Stomach smooth muscle (tissue), 2 donors: Measurements from ENCODE around the gene BRI3BP.

Source experiments
- H3K27ac ChIP-seq: one replicate; pipeline ENCODE4 v1.7.0; 2013; ENCODE audit warnings: mild to moderate bottlenecking, low read length, inconsistent platforms
- H3K27me3 ChIP-seq, 2 donors: one replicate each; pipeline ENCODE4 v1.7.0; 2013; ENCODE audit warnings: low read length in 2 of 2; ENCODE audit not compliant: insufficient read depth in 2 of 2, control insufficient read depth in 1 of 2
- H3K36me3 ChIP-seq, 2 donors: one replicate each; pipeline ENCODE4 v1.7.0; 2013; ENCODE audit warnings: low read length in 2 of 2; ENCODE audit not compliant: control insufficient read depth in 2 of 2, insufficient read depth in 2 of 2
- H3K4me1 ChIP-seq: one replicate; pipeline ENCODE4 v1.7.0; 2013; ENCODE audit warnings: low read length; ENCODE audit not compliant: control insufficient read depth, insufficient read depth
- H3K4me3 ChIP-seq, 2 donors: one replicate each; pipeline ENCODE4 v1.7.0; 2013; ENCODE audit warnings: low read length in 2 of 2
- H3K9ac ChIP-seq, 2 donors: one replicate each; pipeline ENCODE4 v1.7.0; 2013; ENCODE audit warnings: low read length in 2 of 2, mild to moderate bottlenecking in 1 of 2
- H3K9me3 ChIP-seq, 2 donors: one replicate each; pipeline ENCODE4 v1.7.0; 2013; ENCODE audit warnings: low read length in 2 of 2; ENCODE audit not compliant: control insufficient read depth in 2 of 2
- donor health status: healthy.
- donor health status: Pancreatic carcinoma.

BRI3BP gene

DNA sequence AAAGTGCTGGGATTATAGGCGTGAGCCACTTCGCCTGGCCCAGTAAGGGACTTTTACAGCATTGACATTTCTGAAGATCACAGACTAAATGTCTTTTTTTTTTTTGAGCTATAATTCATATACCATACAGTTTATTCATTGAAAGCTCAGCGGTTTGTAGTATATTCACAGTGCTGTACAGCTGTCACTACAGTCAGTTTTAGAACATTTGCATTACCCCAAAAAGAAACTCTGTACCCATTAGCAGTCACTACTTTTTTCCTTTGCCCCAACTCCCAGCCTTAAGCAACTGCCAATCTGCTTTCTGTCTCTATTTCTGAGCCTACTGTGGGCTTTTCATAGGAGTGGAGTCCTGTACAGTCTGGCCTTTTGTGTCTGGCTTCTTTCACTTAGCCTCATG lies 8.2 kb downstream of the BRI3BP start:
- Histone ChIP-seq H3K4me3 (no peak overlapping the region), H3K9me3 (no peaks in the 10 kb centered on the region), H3K27ac (no peak overlapping the region), H3K27me3 (no peaks in the 10 kb centered on the region), H3K9ac (no peak overlapping the region), H3K36me3 (no peaks in the 10 kb centered on the region), H3K4me1 (no peaks in the 10 kb centered on the region)

DNA sequence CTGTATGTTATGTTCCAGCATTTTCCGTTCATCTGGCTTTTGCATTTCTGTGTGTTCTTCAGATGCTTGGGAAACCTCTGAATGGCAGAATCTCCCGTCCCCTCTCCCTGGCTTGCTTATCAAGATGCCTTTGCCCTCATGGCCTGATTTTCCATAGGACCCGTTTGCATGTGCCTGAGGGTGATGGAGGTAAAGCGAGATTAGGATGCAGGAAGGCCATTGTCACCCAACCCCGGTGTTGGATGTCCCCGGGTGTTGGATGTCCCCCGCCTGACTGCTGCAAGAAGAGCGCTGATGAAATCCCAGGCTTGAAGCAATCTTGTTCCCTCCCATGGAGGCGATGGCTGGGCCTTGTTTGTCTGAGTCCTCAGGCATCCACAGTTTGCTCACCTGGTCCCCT lies 9.6 kb downstream of the BRI3BP start:
- no peaks in the 10 kb centered on the region for H3K9me3 ChIP-seq
- no peak overlapping the region for H3K27ac ChIP-seq
- no peak overlapping the region for H3K4me3 ChIP-seq
- no peaks in the 10 kb centered on the region for H3K27me3 ChIP-seq
- no peaks in the 10 kb centered on the region for H3K4me1 ChIP-seq
- no peaks in the 10 kb centered on the region for H3K36me3 ChIP-seq
- H3K9ac ChIP-seq = no peak overlapping the region

DNA sequence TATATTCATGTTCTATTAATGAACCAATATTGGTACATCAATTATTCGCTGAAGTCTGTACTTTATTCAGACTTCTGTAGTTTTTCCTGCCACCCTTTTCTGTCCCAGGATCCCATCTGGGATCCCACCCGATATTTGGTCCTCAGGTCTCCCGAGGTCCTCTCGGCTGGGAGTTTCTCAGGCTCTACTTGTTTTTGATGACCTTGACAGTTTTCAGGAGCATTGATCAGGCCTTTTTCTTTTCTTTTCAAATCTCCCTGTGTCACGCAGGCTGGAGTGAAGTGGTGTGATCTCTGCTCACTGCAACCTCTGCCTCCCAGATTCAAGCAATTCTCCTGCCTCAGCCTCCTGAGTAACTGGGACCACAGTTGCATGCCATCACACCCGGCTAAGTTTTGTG lies 11.2 kb downstream of the BRI3BP start:
- no peaks in the 10 kb centered on the region for H3K27me3 ChIP-seq
- H3K9ac ChIP-seq = no peak overlapping the region
- H3K4me1 ChIP-seq = no peaks in the 10 kb centered on the region
- H3K4me3 ChIP-seq = no peak overlapping the region
- no peaks in the 10 kb centered on the region for H3K9me3 ChIP-seq
- no peak overlapping the region for H3K27ac ChIP-seq
- no peaks in the 10 kb centered on the region for H3K36me3 ChIP-seq

DNA sequence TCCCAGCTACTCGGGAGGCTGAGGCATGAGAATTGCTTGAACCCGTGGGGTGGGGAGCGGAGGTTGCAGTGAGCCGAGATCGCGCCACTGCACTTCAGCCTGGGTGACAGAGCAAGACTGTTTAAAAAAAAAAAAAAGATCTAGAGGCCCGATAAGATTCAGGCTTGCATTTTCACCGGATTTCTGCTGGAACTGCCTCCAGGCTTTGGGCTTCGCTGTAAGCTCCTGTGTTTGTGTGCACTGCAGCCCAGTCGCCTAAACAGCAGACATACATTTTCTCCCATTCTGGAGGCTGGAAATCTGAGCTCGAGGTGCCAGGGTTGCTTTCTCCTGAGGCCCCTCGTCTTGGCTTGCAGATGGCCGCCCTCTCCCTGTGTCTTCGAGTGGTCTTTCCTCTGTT lies 12.2 kb downstream of the BRI3BP start:
- no peaks in the 10 kb centered on the region for H3K36me3 ChIP-seq
- no peak overlapping the region for H3K9ac ChIP-seq
- no peak overlapping the region for H3K27ac ChIP-seq
- H3K9me3 ChIP-seq = no peaks in the 10 kb centered on the region
- no peak overlapping the region for H3K4me3 ChIP-seq
- no peaks in the 10 kb centered on the region for H3K27me3 ChIP-seq
- no peaks in the 10 kb centered on the region for H3K4me1 ChIP-seq

DNA sequence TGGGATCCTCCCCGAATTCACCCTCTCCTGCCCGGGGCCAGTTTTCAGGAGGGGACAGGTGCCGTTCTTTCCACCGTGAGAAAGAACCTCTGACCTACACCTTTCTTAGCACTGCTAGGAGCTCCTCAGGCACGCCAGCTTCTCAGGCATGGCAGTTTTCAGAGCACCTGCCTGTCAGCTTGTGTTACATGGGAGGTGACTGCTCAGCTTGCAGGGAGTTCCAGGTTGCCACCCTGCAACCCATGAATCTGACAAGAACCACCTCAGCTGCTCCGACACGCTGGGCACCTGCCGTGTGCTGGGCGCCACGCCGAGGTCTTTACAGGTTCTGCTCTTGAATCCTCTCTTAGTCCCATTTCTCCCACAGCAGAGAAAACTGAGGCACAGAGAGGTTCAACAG lies 12.9 kb downstream of the BRI3BP start:
- Histone ChIP-seq H3K4me3 (no peak overlapping the region), H3K27me3 (no peaks in the 10 kb centered on the region), H3K27ac (no peak overlapping the region), H3K4me1 (no peaks in the 10 kb centered on the region), H3K9me3 (no peaks in the 10 kb centered on the region), H3K9ac (no peak overlapping the region), H3K36me3 (no peaks in the 10 kb centered on the region)

DNA sequence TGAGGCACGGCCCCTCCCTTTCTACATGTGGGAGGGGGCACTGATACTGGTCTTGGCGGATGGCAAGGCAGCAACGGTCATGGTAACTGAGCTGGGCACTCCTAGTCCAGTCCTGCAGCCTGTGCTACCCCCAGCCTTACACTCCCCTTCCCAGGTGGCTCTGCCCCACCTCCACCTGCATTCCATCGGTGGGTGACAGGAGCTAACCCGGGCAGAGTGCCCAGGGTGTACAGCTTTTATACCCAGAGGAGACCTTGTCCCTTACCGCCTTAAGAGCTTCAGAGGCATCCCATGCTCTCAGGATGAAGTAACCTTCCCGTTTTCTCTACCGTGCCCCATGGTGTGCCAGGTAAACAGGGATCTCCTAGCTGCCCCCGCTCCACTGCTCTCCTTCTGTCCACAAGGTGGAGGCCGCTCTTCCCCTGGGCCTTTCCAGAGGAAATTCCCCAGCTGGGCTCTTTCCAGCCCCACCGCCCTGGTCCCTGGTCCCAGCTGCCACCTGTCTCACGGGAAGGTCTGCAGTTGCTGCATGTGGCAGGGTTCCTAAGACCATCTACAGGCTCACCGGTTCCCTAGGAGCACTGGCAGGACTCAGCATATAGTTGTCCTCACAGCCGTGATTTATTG lies 20.5 kb downstream of the BRI3BP start:
- H3K4me3 ChIP-seq = no peak overlapping the region
- no peaks in the 10 kb centered on the region for H3K9me3 ChIP-seq
- no peak overlapping the region for H3K27ac ChIP-seq
- no peaks in the 10 kb centered on the region for H3K4me1 ChIP-seq
- H3K36me3 ChIP-seq = peaks cover 0 to 9% of the 10 kb centered on the region in 2 donors
- H3K9ac ChIP-seq = no peak overlapping the region
- H3K27me3 ChIP-seq = no peaks in the 10 kb centered on the region

DNA sequence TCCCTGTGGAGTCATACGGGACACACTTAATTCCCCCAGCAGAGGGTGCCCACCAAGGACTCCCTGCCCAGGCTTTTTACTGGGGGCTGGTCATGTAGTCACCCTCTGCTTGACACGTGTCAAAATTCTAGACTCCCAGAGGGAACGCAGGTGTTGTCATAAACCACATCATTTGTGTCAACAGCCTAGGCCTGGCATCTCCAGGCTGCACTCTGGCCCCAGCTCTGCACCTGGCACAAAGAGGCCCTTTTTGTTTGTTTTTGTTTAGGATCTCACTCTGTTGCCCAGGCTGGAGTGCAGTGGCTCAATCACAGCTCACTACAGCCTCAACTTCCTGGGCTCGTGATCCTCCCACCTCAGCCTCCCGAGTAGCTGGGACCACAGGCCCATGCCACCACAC lies 21.1 kb downstream of the BRI3BP start:
- H3K4me3 ChIP-seq = no peak overlapping the region
- H3K4me1 ChIP-seq = no peaks in the 10 kb centered on the region
- no peaks in the 10 kb centered on the region for H3K27me3 ChIP-seq
- no peak overlapping the region for H3K27ac ChIP-seq
- H3K36me3 ChIP-seq = peaks cover 0 to 9% of the 10 kb centered on the region in 2 donors
- no peaks in the 10 kb centered on the region for H3K9me3 ChIP-seq
- no peak overlapping the region for H3K9ac ChIP-seq

DNA sequence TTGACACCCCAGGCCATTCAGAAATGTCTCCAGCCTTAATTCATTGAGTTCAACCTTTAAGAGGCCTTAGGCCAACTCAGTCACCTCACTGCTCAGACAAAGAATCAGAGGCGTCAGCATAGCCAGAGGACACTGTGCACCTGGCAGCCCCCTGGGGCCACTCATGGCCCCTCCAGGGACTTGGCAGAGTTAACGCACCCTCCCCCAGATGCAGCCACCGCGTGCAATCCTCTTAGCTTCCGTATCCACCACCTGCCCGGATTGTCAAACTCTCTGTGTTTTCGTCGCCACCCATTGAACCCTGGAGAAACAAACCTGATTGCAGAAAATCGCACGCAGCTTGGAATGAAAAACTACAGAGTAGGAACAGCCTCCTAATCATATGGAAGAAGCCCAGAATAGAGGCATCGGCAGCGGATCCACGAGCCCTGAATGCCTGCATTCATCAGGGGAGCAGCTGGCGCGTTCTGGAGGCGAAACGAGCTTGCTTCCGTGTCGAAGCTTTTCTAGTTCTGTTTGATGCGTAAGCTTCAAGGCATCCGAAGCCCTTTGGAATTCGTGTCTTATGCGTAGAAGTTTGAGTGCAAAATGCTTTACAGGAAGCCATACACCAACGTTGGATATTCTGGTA lies 22.4 kb downstream of the BRI3BP start:
- Histone ChIP-seq H3K9ac (no peak overlapping the region), H3K4me3 (no peak overlapping the region)

DNA sequence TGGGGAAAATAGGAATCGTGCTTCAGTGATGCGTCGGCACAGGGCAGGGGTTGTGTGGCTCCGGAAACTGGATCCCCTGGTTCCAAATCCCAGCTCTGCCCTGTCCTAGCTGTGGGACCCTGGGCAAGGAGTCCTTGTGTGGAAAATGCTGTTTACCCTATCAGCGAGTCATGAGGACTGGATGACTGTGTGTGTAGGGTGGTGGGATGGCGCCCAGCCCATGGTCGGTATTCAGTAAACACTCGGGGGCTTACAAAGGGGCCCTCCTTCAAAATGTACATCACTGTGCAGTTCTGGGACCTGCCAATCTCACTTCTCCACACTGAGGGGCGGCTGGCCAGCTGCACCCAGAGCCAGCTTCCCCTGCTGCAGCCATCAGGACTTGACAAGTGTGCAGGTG lies 24.4 kb downstream of the BRI3BP start:
- Histone ChIP-seq H3K36me3 (peaks cover 0 to 9% of the 10 kb centered on the region in 2 donors), H3K9ac (no peak overlapping the region), H3K4me1 (no peaks in the 10 kb centered on the region), H3K9me3 (no peaks in the 10 kb centered on the region), H3K4me3 (no peak overlapping the region), H3K27me3 (no peaks in the 10 kb centered on the region), H3K27ac (no peak overlapping the region)

More for the DNA sequence above, 22.4 kb downstream of the BRI3BP start:
- Histone ChIP-seq H3K27me3 (no peaks in the 10 kb centered on the region), H3K36me3 (peaks cover 0 to 9% of the 10 kb centered on the region in 2 donors), H3K27ac (no peak overlapping the region), H3K4me1 (no peaks in the 10 kb centered on the region), H3K9me3 (no peaks in the 10 kb centered on the region)

DNA sequence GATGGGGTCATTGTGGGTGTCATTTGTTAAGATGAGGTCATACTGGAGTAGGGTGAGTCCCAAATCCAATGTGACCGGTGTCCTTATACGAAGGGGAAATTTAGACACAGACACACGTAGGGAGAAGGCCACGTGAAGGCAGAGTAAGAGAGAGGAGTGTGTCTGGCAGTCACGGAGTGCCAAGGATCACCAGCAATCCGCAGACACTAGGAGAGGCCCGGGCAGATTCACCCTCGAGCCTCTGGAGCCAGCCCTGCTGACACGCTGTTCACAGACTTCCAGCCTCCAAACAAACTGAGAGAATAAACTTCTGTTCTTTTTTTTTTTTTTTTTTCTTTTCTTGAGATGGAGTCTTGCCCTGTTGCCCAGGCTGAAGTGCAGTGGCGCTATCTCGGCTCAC lies 24.9 kb downstream of the BRI3BP start:
- H3K27ac ChIP-seq = no peak overlapping the region
- H3K36me3 ChIP-seq = peaks cover 0 to 7% of the 10 kb centered on the region in 2 donors
- H3K27me3 ChIP-seq = no peaks in the 10 kb centered on the region
- no peak overlapping the region for H3K4me3 ChIP-seq
- peaks cover 0 to 3% of the 10 kb centered on the region in 2 donors for H3K9me3 ChIP-seq
- H3K9ac ChIP-seq = no peak overlapping the region
- no peaks in the 10 kb centered on the region for H3K4me1 ChIP-seq

DNA sequence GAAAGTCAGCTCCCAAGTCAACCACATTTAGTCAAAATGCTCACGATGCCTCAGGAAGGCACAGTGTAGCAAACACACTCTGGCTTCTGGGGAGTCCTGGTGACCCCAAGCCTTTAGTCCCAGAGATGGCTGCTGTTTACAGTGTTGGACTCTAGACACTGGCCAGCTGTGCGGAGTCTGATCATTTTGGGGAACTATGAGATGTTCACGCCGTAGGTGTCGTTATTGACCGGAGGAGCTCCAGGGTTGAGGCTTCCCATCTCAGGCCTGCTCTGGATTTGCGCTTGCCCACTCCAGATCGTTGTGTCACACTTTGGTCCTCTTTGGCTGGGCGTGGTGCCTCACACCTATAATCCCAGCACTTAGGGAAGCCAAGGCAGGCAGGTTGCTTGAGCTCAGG lies 27.7 kb downstream of the BRI3BP start:
- H3K9ac ChIP-seq = no peak overlapping the region
- H3K27me3 ChIP-seq = no peaks in the 10 kb centered on the region
- no peak overlapping the region for H3K4me3 ChIP-seq
- H3K27ac ChIP-seq = no peak overlapping the region
- no peaks in the 10 kb centered on the region for H3K4me1 ChIP-seq
- H3K36me3 ChIP-seq = no peaks in the 10 kb centered on the region
- H3K9me3 ChIP-seq = peaks cover 0 to 3% of the 10 kb centered on the region in 2 donors
